Heart right ventricle (tissue), 16 donors: ENCODE data around the gene LIN9. TPM values are rescaled to one million over a fixed set of nuclear protein-coding genes. Genes with fewer than 3 reads are reported as not detected.

Experiments
- ATAC-seq, 8 donors: fragments of 200-7000 bp; cut with Tn5 transposase; one replicate each; pipeline ENCODE4 v1.9.1; 2020; ENCODE audit warnings: mild to moderate bottlenecking in 8 of 8, moderate library complexity in 8 of 8, moderate number of reproducible peaks in 1 of 8
- DNase-seq, 2 donors: peaks; one replicate each; pipeline ENCODE4 v3.0.0-alpha.2; 2020
- H3K27ac ChIP-seq, 10 donors: fragments of 200-600 bp; sonication (generic) in 2 of 10; one replicate each; pipeline versions ENCODE4 v1.5.0 to v1.8.0; 2020 to 2022; ENCODE audit warnings: mild to moderate bottlenecking in 3 of 10
- H3K27me3 ChIP-seq, 7 donors: fragments of 200-600 bp; one replicate each; pipeline ENCODE4 v1.8.0; 2021 to 2022; ENCODE audit warnings: mild to moderate bottlenecking in 2 of 7
- H3K36me3 ChIP-seq, 9 donors: fragments of 200-600 bp; sonication (generic) in 1 of 9; one replicate each; pipeline versions ENCODE4 v1.5.0 to v1.8.0; 2020 to 2022; ENCODE audit warnings: mild to moderate bottlenecking in 2 of 9
- H3K4me1 ChIP-seq, 9 donors: fragments of 200-600 bp; sonication (generic) in 1 of 9; one replicate each; pipeline versions ENCODE4 v1.5.0 to v1.8.0; 2020 to 2022; ENCODE audit warnings: mild to moderate bottlenecking in 4 of 9
- H3K4me3 ChIP-seq, 10 donors: fragments of 200-600 bp; sonication (generic) in 2 of 10; one replicate each; pipeline versions ENCODE4 v1.5.0 to v1.8.0; 2020 to 2022; ENCODE audit warnings: mild to moderate bottlenecking in 7 of 10, moderate library complexity in 2 of 10
- H3K9me3 ChIP-seq, 11 donors: fragments of 200-600 bp in 10 of 11; sonication (generic) in 2 of 11; one replicate each; pipeline versions ENCODE4 v1.5.0 to v1.8.0; 2013 to 2022; ENCODE audit warnings: mild to moderate bottlenecking in 2 of 11, control low read depth in 1 of 11, moderate library complexity in 1 of 11
- WGBS, 2 donors: extraction: QIAGEN DNeasy Blood & Tissue Kit; methylation state at CpG; one replicate each; pipeline ENCODE4 v1.1.7; 2013; ENCODE audit warnings: inconsistent platforms in 1 of 2; 5-methylcytosine and 5-hydroxymethylcytosine counted together
- intact Hi-C, 10 donors: fragments of 100-400 bp; cut with DNase I; formaldehyde crosslinking; loops; one replicate each; pipeline versions ENCODE4 v1.11.1 to v1.14.2; 2022
- polyA plus RNA-seq, 2 donors: library from polyadenylated mRNA; stranded (reverse); fragments of 200-250 nt; gene quantifications; one replicate each; pipeline ENCODE4 v1.2.3, GENCODE V29; 2013
- total RNA-seq, 10 donors: library from RNA; stranded (reverse); fragmentation: NEBNext Ultra II Directional in 3 of 10; extraction: Animal tissue kit (Norgen Biotek cat#: 25700) in 3 of 10; gene quantifications; one replicate each; pipeline versions ENCODE4 v1.2.1 to v1.2.4, GENCODE V29; 2021 to 2023
- TF ChIP-seq, protein P1 (sequence below), 9 donors: fragments of 200-600 bp; sonication (generic) in 2 of 9; IDR thresholded peaks; one replicate each; pipeline versions ENCODE4 v1.5.0 to v1.8.0; 2021 to 2022; ENCODE audit warnings: antibody characterized with exemption in 9 of 9, mild to moderate bottlenecking in 5 of 9, moderate library complexity in 1 of 9
- donor health status: Arrhythmogenic right ventricular cardiomyopathy.
- donor health status: ischemic (EF 13 %, LVEDD 7.1; RV severe dilation, severe dysfunction).
- donor health status: healthy with polysubstance abuse.
- donor health status: DM: no; HTN: yes; CAD: no.
- donor health status: DM: no; HTN: no; CAD: no.
- donor health status: ischemic (EF 25% LVEDD 6.9; RV normal size, moderate dysfunction).
- donor health status: ischemic (EF 25% LVEDD 5.7; RV mildly dilated, moderate dysfunction).
- donor health status: healthy.
- donor health status: DM: yes; HTN: yes; CAD: no.
- donor health status: Ischemic cardiomyopathy.
- donor health status: ischemic (EF 35%, LVEDD 5.7; RV mildly dilated, moderate dysfunction).
- donor health status: nonischemic (EF 11% LVEDD 7.7; RV severe dilation, severe dysfunction).
- donor health status: DM: yes; HTN: yes; CAD: no.
- donor health status: PGD.
- donor health status: ischemic (EF 29% LVEDD 5.4; RV normal size, mild dysfunction).
- donor health status: nonischemic (EF 23%, LVEDD 6.1; RV moderate dilation, normal function).

Gene LIN9
- total and polyA plus RNA-seq, 12 donors = 5.8 to 25.6 (median 18.0) TPM

DNA sequence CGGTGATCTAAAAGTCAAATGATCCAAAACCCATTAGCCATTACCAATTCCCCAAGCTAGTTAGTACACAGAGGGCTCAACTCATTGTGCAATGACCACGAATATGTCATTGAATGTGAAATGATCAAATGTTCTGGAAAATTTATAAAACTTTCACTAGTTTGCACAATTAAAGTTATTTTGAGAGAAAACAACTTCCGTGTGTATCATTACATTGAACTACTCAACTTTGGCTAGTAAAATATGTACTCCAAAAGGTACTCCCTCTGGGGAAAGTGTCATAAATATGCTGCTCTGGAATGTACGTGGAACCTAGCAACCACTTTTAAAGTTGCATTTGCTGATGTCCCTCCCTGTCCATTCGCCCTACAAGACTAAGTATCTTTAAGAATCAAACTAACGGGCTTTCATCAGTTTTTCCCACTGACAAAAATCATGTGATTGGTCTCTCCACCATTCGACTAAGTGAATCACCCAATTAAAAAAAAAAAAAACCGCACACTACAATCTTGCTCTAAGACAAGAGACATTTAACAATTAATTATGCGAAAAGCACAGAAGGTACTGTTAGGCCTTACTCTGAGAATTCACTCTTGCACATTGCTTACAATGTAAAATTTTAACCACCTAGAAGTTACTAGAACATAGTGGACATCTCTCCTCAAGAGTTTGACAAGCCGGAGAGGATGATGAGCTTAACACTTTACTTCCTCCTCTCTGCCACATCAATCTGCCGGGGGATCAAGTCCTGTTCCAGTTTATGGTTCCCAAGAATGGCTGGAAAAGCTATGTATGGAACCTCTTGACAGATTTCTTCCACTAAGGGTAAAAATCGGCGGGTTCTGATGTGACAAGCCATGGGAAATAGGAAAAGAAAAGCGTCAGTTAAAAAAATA is 123.6 kb downstream of the LIN9 start:
- no peak for DNase-seq
- Histone ChIP-seq H3K9me3 (no peaks in the 10 kb centered on the region), H3K27ac (peak overlapping the region; percentile 88 to 96 (median 94)), H3K4me3 (peak overlapping the region; percentile 70 to 99 (median 90)), H3K36me3 (peaks cover 0 to 23% (median 0%) of the 10 kb centered on the region in 9 donors), H3K4me1 (peaks cover 9 to 59% (median 52%) of the 10 kb centered on the region in 9 donors), H3K27me3 (no peaks in the 10 kb centered on the region)
- intact Hi-C loops = loop anchor here in 5 of 10 donors (2.0 to 10.0 kb wide), 4 partner anchors 63 to 123 kb away; partner anchors contain the start of gene H3-3A (in 5 of the 5)
- ATAC-seq = no peak
- WGBS, 2 donors = 25 to 29% methylated on average over 14 of the region's 14 CpGs
- TF ChIP-seq, protein P1, sequence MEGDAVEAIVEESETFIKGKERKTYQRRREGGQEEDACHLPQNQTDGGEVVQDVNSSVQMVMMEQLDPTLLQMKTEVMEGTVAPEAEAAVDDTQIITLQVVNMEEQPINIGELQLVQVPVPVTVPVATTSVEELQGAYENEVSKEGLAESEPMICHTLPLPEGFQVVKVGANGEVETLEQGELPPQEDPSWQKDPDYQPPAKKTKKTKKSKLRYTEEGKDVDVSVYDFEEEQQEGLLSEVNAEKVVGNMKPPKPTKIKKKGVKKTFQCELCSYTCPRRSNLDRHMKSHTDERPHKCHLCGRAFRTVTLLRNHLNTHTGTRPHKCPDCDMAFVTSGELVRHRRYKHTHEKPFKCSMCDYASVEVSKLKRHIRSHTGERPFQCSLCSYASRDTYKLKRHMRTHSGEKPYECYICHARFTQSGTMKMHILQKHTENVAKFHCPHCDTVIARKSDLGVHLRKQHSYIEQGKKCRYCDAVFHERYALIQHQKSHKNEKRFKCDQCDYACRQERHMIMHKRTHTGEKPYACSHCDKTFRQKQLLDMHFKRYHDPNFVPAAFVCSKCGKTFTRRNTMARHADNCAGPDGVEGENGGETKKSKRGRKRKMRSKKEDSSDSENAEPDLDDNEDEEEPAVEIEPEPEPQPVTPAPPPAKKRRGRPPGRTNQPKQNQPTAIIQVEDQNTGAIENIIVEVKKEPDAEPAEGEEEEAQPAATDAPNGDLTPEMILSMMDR (IDR thresholded peaks at IDR 0.05) = no peak

DNA sequence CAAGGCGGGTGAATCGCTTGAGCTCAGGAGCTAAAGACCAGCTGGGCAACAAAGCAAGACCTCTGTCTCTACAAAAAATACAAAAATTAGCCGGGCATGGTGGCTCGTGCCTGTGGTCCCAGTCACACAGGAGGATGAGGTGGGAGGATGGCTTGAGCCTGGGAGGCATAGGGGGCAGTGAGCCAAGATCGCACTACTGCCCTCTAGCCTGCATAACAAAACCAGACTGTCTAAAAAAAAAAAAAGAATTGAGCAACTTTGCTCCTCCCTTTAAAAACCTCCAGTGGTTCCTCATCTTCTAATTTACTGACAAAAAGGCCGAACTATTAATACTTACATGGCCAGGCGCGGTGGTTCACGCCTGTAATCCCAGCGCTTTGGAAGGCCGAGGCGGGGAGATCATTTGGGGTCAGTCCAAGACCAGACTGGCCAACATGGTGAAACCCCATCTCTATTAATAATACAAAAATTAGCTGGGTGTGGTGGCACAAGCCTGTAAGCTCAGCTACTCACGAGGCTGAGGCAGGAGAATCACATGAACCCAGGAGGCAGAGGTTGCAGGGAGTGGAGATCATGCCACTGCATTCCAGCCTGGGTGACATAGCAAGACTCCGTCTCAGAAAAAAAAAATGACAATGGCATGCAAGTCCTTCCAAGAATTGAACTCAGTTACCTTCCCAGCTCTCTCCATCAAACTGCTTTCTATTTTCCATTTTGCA is 126.8 kb downstream of the LIN9 start:
- ATAC-seq = peak in 3 of 8 donors; percentile 29 to 45 (median 30)
- 62 to 63% methylated on average over 14 of the region's 14 CpGs for WGBS, 2 donors
- peak; percentile 23 to 35 for DNase-seq
- Histone ChIP-seq H3K27me3 (no peaks in the 10 kb centered on the region), H3K36me3 (peaks cover 0 to 29% (median 0%) of the 10 kb centered on the region in 9 donors), H3K4me3 (no peak overlapping the region), H3K27ac (peak overlapping the region in 5 of 10 donors; percentile 12 to 65 (median 33)), H3K9me3 (no peaks in the 10 kb centered on the region), H3K4me1 (peaks cover 9 to 69% (median 55%) of the 10 kb centered on the region in 9 donors)
- intact Hi-C loops = loop anchor here in 2 of 10 donors (10.0 kb wide), 1 partner anchor 117 kb away; the partner anchor contains the start of gene H3-3A (in 2 of the 2)
- TF ChIP-seq, protein P1 (IDR thresholded peaks at IDR 0.05) = peak in 7 of 9 donors; percentile 21 to 57 (median 43)

Other genes starting within 250 kb of the LIN9 start
- gene H3-3A, start 246.4 kb downstream of the LIN9 start, total RNA-seq = 100 to 1,000 TPM; 259 to 374 (median 304) TPM
- 100 to 1,000 TPM; 427 to 452 TPM for gene H3-3A, start 246.4 kb downstream of the LIN9 start, polyA plus RNA-seq
- 10 to 100 TPM; 25.3 to 39.1 (median 34.3) TPM for gene ACBD3, start 122.4 kb downstream of the LIN9 start, total RNA-seq
- 10 to 100 TPM in 1 of 2 donors, 1 to 10 TPM in 1; 9.3 to 11.3 TPM for gene ACBD3, start 122.4 kb downstream of the LIN9 start, polyA plus RNA-seq
- gene MIXL1, start 85.5 kb downstream of the LIN9 start, total RNA-seq = under 1 TPM in 3 of 10 donors, not detected in 7; 0.28 to 0.37 (median 0.32) TPM
- under 1 TPM in 1 of 2 donors, not detected in 1; 0.01 TPM for gene MIXL1, start 85.5 kb downstream of the LIN9 start, polyA plus RNA-seq
- gene PARP1, start 98.9 kb upstream of the LIN9 start, total RNA-seq = 100 to 1,000 TPM in 9 of 10 donors, 10 to 100 TPM in 1; 98.9 to 154 (median 111) TPM
- 10 to 100 TPM; 36.1 to 70.0 TPM for gene PARP1, start 98.9 kb upstream of the LIN9 start, polyA plus RNA-seq
- 1 to 10 TPM in 5 of 10 donors, under 1 TPM in 5; 0.36 to 2.8 (median 0.94) TPM for gene STUM, start 239.6 kb upstream of the LIN9 start, total RNA-seq
- gene STUM, start 239.6 kb upstream of the LIN9 start, polyA plus RNA-seq = 1 to 10 TPM in 1 of 2 donors, under 1 TPM in 1; 0.48 to 1.2 TPM